GM23248 (cell line): ENCODE data around the gene BRME1. TPM values are rescaled to one million over a fixed set of nuclear protein-coding genes. Genes with fewer than 3 reads are reported as not detected.

Experiments
- DNase-seq: peaks from one replicate; pipeline ENCODE4 v3.0.0-alpha.2; 2015
- H2AFZ ChIP-seq: fragments of 200-600 bp; sonication (generic); 2 replicates; pipeline ENCODE4 v1.6.1; 2016; ENCODE audit warnings: antibody characterized with exemption
- H3F3A ChIP-seq: fragments of 200-600 bp; sonication (generic); 2 replicates; pipeline ENCODE4 v1.6.1; 2016; ENCODE audit warnings: mild to moderate bottlenecking, antibody characterized with exemption, mixed run types; ENCODE audit not compliant: insufficient read depth
- H3K27ac ChIP-seq: fragments of 200-600 bp; sonication (generic); 2 replicates; pipeline ENCODE4 v1.5.1; 2016; ENCODE audit warnings: mild to moderate bottlenecking
- H3K27me3 ChIP-seq: fragments of 200-600 bp; sonication (generic); replicated peaks from 2 replicates; pipeline ENCODE4 v1.6.1; 2016; ENCODE audit warnings: mild to moderate bottlenecking; ENCODE audit not compliant: insufficient read depth
- H3K36me3 ChIP-seq: fragments of 200-600 bp; sonication (generic); 2 replicates; pipeline ENCODE4 v1.6.1; 2016; ENCODE audit warnings: low read depth, mild to moderate bottlenecking
- H3K4me1 ChIP-seq: fragments of 200-600 bp; sonication (generic); 2 replicates; pipeline ENCODE4 v1.6.1; 2016; ENCODE audit warnings: mild to moderate bottlenecking; ENCODE audit not compliant: insufficient read depth
- H3K4me2 ChIP-seq: fragments of 200-600 bp; sonication (generic); one replicate; pipeline ENCODE4 v1.6.1; 2016; ENCODE audit warnings: mild to moderate bottlenecking; ENCODE audit not compliant: unreplicated experiment
- H3K4me3 ChIP-seq: fragments of 200-600 bp; sonication (generic); 2 replicates; pipeline ENCODE4 v1.5.1; 2016; ENCODE audit warnings: mild to moderate bottlenecking
- H3K79me2 ChIP-seq: fragments of 200-600 bp; sonication (generic); 2 replicates; pipeline ENCODE4 v1.6.1; 2016; ENCODE audit warnings: mild to moderate bottlenecking; ENCODE audit not compliant: insufficient read depth
- H3K9ac ChIP-seq: fragments of 200-600 bp; sonication (generic); 2 replicates; pipeline ENCODE4 v1.6.1; 2016; ENCODE audit warnings: mild to moderate bottlenecking
- H3K9me2 ChIP-seq: fragments of 200-600 bp; sonication (generic); 2 replicates; pipeline ENCODE4 v1.6.1; 2016; ENCODE audit warnings: mixed run types, mild to moderate bottlenecking, moderate library complexity; ENCODE audit not compliant: insufficient read depth
- H3K9me3 ChIP-seq: fragments of 200-600 bp; sonication (generic); one replicate; pipeline ENCODE4 v1.6.1; 2017; ENCODE audit warnings: low read depth
- H4K20me1 ChIP-seq: fragments of 200-600 bp; sonication (generic); 2 replicates; pipeline ENCODE4 v1.6.0; 2016; ENCODE audit not compliant: insufficient read depth
- EZH2 ChIP-seq: fragments of 200-600 bp; sonication (generic); IDR thresholded peaks from 2 replicates; pipeline ENCODE4 v1.6.1; 2018; ENCODE audit warnings: antibody characterized with exemption, mild to moderate bottlenecking; ENCODE audit not compliant: insufficient read depth, poor library complexity, severe bottlenecking
- EZH2phosphoT487 ChIP-seq: fragments of 200-600 bp; sonication (generic); IDR thresholded peaks from 2 replicates; pipeline ENCODE4 v1.6.1; 2018; ENCODE audit warnings: antibody characterized with exemption, moderate library complexity, mild to moderate bottlenecking, low read depth; ENCODE audit not compliant: insufficient read depth
- WGBS, 2 experiments: methylation state at CpG; one replicate each; pipeline ENCODE4 v1.1.6; 2015 to 2017; ENCODE audit warnings: low lambda C conversion rate in 2 of 2, low coverage in 1 of 2; ENCODE audit errors: missing lambda C conversion rate in 2 of 2; 5-methylcytosine and 5-hydroxymethylcytosine counted together
- in situ Hi-C: fragments of 300-500 bp; cut with MboI; formaldehyde crosslinking; loops from 2 replicates; pipeline ENCODE4 v1.15.0; 2020
- polyA plus RNA-seq: library from polyadenylated mRNA; unstranded; fragments of >200 nt; fragmentation: Nextera tagmentation; extraction: Ambion mirVana; gene quantifications from 2 replicates; pipeline ENCODE4 v1.2.1, GENCODE V29; 2016
- total RNA-seq: library from RNA; depleted of rRNA; stranded (reverse); fragments of >200 nt; shearing (Covaris generic); gene quantifications from 2 replicates; pipeline ENCODE4 v1.2.3, GENCODE V29; 2014

BRME1 gene
- total and polyA plus RNA-seq, 2 experiments from 2014 or later = 0.11 to 0.63 TPM

DNA sequence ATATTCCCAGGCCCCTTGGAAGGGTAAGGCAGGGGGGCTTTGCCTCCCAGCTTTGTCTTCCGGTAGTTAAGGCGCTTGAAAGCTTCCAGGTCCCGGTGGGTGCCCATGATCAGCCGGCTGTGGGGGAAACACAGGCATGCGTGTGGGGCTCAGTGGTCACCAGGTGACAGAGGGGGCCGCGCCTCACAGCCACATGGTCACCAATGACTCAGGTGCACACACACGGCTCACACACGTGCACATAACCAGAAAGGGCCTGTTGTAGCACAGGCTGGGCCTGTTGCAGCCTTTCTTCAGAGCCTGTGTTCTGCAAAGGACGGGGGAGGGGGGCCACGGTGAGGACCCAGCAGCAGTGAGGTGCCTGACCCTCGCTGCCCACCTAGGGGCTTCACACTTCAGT, 23.1 kb downstream of the BRME1 start:
- Histone ChIP-seq H3K27me3 (no peaks in the 10 kb centered on the region), H3K27ac (no peak overlapping the region), H3F3A (no peaks in the 10 kb centered on the region), H3K9me3 (no peaks in the 10 kb centered on the region), H3K79me2 (no peaks in the 10 kb centered on the region), H4K20me1 (no peaks in the 10 kb centered on the region), H2AFZ (no peak overlapping the region), H3K4me2 (no peak overlapping the region), H3K4me3 (no peak overlapping the region), H3K9me2 (no peaks in the 10 kb centered on the region), H3K4me1 (peaks cover 26% of the 10 kb centered on the region), H3K9ac (no peak overlapping the region), H3K36me3 (no peaks in the 10 kb centered on the region)
- in situ Hi-C loops = loop anchor here (10.0 to 25.0 kb wide), 3 partner anchors 162 to 454 kb away; partner anchors contain the start of gene MISP3
- WGBS, 2 experiments = 87 to 88% methylated on average over 10 to 12 of the region's 12 CpGs
- DNase-seq = no peak
- TF ChIP-seq EZH2 (no peak), EZH2phosphoT487 (no peak)

DNA sequence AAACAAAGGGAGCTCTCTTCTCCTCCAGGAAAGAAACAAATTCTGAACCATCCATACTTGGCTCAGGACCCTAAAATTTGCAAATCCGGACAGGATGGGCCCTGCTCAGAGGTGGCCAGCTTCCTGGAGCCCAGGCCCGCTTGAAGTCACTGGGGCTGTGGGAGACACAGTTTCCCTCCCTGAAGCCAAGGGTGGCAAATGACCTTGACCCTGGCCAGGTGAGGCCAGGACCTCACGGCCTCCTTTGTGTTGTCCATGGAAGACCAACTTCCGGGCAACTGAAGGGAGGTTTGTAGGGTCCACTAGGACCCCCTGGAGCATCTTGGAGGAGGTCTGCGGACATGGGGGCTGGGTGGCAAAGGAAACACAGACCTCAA, 23.5 kb downstream of the BRME1 start:
- Histone ChIP-seq H3K9me2 (no peaks in the 10 kb centered on the region), H3K79me2 (no peaks in the 10 kb centered on the region), H3K9ac (peak overlapping the region; percentile 59), H3K4me1 (peaks cover 25% of the 10 kb centered on the region), H3K36me3 (no peaks in the 10 kb centered on the region), H4K20me1 (no peaks in the 10 kb centered on the region), H3F3A (no peaks in the 10 kb centered on the region), H2AFZ (peak overlapping the region; percentile 77), H3K4me3 (no peak overlapping the region), H3K9me3 (no peaks in the 10 kb centered on the region), H3K27me3 (no peaks in the 10 kb centered on the region), H3K27ac (peak overlapping the region; percentile 64), H3K4me2 (no peak overlapping the region)
- DNase-seq = no peak
- in situ Hi-C loops = loop anchor here (10.0 to 25.0 kb wide), 3 partner anchors 162 to 455 kb away; partner anchors contain the start of gene MISP3
- 85 to 87% methylated on average over 5 of the region's 5 CpGs for WGBS, 2 experiments
- TF ChIP-seq EZH2 = no peak
- TF ChIP-seq EZH2phosphoT487 = no peak

DNA sequence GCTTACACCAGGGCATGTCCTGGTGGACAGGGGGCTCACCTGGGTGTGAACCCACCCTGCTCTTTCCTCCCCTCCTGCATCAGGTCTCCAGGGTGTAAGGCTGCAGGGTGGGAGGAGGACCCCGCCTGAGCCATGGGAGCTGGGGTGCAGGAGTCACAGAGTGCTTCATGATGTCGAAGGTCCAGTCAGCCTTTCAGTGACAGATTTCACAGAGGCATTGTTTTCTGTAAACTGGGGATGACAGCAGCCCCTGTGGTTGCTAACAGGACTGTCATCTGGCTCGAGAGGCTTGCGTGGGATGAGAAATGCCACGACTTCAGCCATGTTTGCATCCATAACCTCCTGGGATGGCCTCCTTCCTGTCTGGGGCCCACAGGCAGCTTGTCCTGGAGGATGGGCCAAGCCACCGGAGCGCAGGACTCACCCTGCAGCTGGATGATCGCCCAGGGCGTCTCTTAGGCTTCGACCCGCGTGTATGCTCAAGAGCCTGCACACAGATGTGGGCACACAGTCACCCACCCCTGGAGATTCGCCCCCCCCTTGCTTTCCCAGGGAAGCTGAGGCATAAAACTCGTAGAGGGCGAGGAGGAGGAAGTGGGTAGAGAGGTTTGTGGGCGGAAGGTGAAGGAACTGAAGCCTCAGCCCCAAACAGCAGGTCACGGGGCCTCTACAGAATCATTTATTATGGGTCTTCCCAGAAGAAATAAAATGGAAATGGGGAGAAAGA, 24.1 kb downstream of the BRME1 start:
- TF ChIP-seq EZH2phosphoT487 (no peak), EZH2 (no peak)
- Histone ChIP-seq H3K9ac (peak overlapping the region; percentile 59), H3K27ac (peak overlapping the region; percentile 64), H3K4me1 (peaks cover 21% of the 10 kb centered on the region), H3K79me2 (no peaks in the 10 kb centered on the region), H3K9me2 (no peaks in the 10 kb centered on the region), H3K9me3 (no peaks in the 10 kb centered on the region), H3K36me3 (no peaks in the 10 kb centered on the region), H4K20me1 (no peaks in the 10 kb centered on the region), H3K27me3 (no peaks in the 10 kb centered on the region), H3K4me2 (peak overlapping the region; percentile 7), H2AFZ (peak overlapping the region; percentile 77), H3F3A (no peaks in the 10 kb centered on the region), H3K4me3 (no peak overlapping the region)
- 41 to 43% methylated on average over 17 of the region's 17 CpGs for WGBS, 2 experiments
- DNase-seq = peak; percentile 85
- in situ Hi-C loops = loop anchor here (10.0 to 25.0 kb wide), 3 partner anchors 163 to 455 kb away; partner anchors contain the start of gene MISP3

DNA sequence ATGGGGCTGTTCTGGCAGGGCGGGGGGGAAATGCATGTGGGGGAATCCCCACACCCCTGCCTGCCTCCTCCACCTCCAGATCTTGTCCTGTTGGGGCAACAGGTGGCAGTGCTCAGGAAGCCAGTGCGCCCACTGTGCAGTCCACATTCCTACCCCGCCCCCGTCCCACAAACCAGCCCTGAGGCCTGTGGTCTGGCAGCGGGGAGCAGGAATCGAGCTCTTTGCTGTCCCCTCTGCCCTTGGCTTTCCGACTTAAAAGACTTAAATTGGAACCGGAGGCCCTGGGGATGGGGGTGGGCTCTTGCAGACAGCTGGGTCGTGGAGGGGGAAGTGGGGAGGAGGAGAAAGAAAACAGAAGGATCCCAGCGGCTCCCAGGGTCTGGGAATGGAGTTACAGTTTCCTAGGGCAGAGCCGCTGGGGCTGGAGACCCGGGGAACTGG, 24.6 kb downstream of the BRME1 start:
- no peaks in the 10 kb centered on the region for H3K9me3 ChIP-seq
- no peaks in the 10 kb centered on the region for H3K36me3 ChIP-seq
- H2AFZ ChIP-seq = peak overlapping the region; percentile 77
- DNase-seq = peak; percentile 26
- H3K4me1 ChIP-seq = peaks cover 21% of the 10 kb centered on the region
- no peak overlapping the region for H3K4me3 ChIP-seq
- H3K79me2 ChIP-seq = no peaks in the 10 kb centered on the region
- peak overlapping the region; percentile 7 for H3K4me2 ChIP-seq
- no peaks in the 10 kb centered on the region for H3K9me2 ChIP-seq
- no peaks in the 10 kb centered on the region for H4K20me1 ChIP-seq
- in situ Hi-C loops = loop anchor here (10.0 to 25.0 kb wide), 3 partner anchors 164 to 456 kb away; partner anchors contain the start of gene MISP3
- H3K27ac ChIP-seq = peak overlapping the region; percentile 64
- no peaks in the 10 kb centered on the region for H3F3A ChIP-seq
- no peak for TF ChIP-seq EZH2
- no peak for TF ChIP-seq EZH2phosphoT487
- no peaks in the 10 kb centered on the region for H3K27me3 ChIP-seq
- 77 to 85% methylated on average over 10 to 12 of the region's 12 CpGs for WGBS, 2 experiments
- peak overlapping the region; percentile 59 for H3K9ac ChIP-seq
